Fibroblast of the aortic adventitia (primary cell): ENCODE results near the gene EML4. TPM values are rescaled to one million over a fixed set of nuclear protein-coding genes. Genes with fewer than 3 reads are reported as not detected.
"Not testable (repeated sequence)": the region's sequence is repeated elsewhere in the genome, so short reads cannot be mapped to it uniquely, and the experiment has no call there.

Experiments used
- DNase-seq: peaks from one replicate; pipeline ENCODE4 v3.0.0-alpha.2; 2010; ENCODE audit warnings: low read depth
- H3K4me3 ChIP-seq: 2 replicates; pipeline ENCODE4 v1.5.1; 2011; ENCODE audit warnings: low read depth, mild to moderate bottlenecking, control low read depth, low read length, moderate library complexity
- total RNA-seq: library from RNA; depleted of rRNA; stranded (reverse); fragments of >200 nt; gene quantifications from 2 replicates; pipeline ENCODE4 v1.2.3, GENCODE V29; 2012; ENCODE audit warnings: low replicate concordance
- TF ChIP-seq, protein P1 (sequence below): IDR thresholded peaks from 2 replicates; pipeline ENCODE4 v1.5.1; 2011; ENCODE audit warnings: mild to moderate bottlenecking, low read length, control low read depth, inconsistent platforms; ENCODE audit not compliant: insufficient read depth

EML4 gene
- total RNA-seq, 1 donor = 50.9 TPM

- H3K4me3 ChIP-seq = no peak overlapping the region
- TF ChIP-seq, protein P1, sequence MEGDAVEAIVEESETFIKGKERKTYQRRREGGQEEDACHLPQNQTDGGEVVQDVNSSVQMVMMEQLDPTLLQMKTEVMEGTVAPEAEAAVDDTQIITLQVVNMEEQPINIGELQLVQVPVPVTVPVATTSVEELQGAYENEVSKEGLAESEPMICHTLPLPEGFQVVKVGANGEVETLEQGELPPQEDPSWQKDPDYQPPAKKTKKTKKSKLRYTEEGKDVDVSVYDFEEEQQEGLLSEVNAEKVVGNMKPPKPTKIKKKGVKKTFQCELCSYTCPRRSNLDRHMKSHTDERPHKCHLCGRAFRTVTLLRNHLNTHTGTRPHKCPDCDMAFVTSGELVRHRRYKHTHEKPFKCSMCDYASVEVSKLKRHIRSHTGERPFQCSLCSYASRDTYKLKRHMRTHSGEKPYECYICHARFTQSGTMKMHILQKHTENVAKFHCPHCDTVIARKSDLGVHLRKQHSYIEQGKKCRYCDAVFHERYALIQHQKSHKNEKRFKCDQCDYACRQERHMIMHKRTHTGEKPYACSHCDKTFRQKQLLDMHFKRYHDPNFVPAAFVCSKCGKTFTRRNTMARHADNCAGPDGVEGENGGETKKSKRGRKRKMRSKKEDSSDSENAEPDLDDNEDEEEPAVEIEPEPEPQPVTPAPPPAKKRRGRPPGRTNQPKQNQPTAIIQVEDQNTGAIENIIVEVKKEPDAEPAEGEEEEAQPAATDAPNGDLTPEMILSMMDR = no peak
- DNase-seq = no peak
These were observed 200.5 kb downstream of the EML4 start for GRCh38 chr2:42369532-42370229.

- DNase-seq = no peak
- no peak overlapping the region for H3K4me3 ChIP-seq
- TF ChIP-seq, protein P1 = no peak
These were observed 202.7 kb downstream of the EML4 start for GRCh38 chr2:42371611-42372473.

- H3K4me3 ChIP-seq = no peak overlapping the region
- TF ChIP-seq, protein P1 = no peak
- DNase-seq = no peak
These were observed 203.5 kb downstream of the EML4 start for GRCh38 chr2:42372474-42373200.

DNA sequence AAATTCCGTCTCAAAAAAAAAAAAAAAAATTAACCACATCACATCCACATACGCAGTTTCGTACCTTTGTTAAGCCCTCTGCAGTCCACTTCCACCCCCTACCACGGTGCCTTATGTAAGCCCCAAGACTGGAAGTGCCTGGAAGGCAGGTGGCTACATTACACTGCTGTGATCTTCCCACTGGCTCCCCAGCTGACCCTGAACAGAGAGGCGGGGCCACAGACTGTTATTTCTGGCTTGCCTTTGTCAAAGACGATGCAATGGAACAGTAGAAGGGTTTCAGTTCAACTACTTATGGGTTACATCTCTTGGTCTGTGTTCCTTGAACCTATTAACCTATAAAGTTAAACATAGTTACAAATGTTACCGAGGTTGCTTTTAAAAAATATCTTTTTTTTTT is 207.6 kb downstream of the EML4 start:
- no peak for DNase-seq
- TF ChIP-seq, protein P1 = no peak
- H3K4me3 ChIP-seq = no peak overlapping the region

GRCh38 chr2:42378415-42378814 is 209.3 kb downstream of the EML4 start:
- TF ChIP-seq, protein P1 = no peak

DNA sequence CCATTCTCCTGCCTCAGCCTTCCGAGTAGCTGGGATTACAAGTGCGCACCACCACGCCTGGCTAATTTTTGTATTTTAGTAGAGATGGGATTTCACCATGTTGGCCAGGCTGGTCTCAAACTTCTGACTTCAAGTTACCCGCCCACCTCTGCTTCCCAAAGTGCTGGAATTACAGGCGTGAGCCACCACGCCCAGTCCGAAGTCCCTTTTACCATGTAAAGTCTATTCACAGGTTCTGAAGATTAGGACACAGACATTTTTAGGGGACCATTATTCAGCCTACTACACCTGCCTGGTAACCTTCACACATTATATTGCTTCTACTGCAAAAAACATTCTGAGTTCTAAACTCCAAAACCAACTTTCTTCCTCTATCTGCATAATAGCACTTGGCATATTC is 210.9 kb downstream of the EML4 start:
- not testable (repeated sequence) for DNase-seq, H3K4me3 ChIP-seq

More at GRCh38 chr2:42378415-42378814, 209.3 kb downstream of the EML4 start:
- DNase-seq = no peak
- H3K4me3 ChIP-seq = no peak overlapping the region

DNA sequence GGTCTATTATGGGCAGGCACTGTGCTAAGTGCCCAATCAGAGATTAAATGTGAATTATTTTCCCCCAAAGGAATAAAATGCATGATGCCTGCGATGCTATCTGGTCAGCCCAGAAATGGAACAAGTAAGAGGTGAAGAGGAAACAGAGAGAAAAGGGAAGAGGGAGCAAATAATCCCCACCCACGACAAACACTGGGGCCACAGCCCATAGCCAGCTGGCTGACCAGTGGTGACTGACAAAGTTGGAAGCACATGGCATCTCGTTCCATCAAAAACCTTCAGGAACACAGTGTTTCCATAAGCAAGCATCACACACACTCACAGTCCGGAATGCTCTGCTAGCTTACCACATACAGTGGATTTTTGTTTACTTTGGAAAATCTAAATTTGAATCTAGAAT is 213.0 kb downstream of the EML4 start:
- TF ChIP-seq, protein P1 = no peak
- no peak for DNase-seq
- H3K4me3 ChIP-seq = no peak overlapping the region
